HUES64 (cell line): Measurements from ENCODE around the gene GATAD2A.

ENCODE experiments used
- H3K27ac ChIP-seq: 2 replicates; pipeline ENCODE4 v1.7.0; 2013; ENCODE audit warnings: low read depth, low read length, inconsistent platforms
- H3K27me3 ChIP-seq: 2 replicates; pipeline ENCODE4 v1.6.1; 2013; ENCODE audit warnings: mild to moderate bottlenecking, low read length; ENCODE audit not compliant: insufficient read depth
- H3K36me3 ChIP-seq: 2 replicates; pipeline ENCODE4 v1.6.1; 2013; ENCODE audit warnings: mild to moderate bottlenecking, low read length; ENCODE audit not compliant: insufficient read depth
- H3K4me1 ChIP-seq: 2 replicates; pipeline ENCODE4 v1.6.1; 2013; ENCODE audit warnings: mild to moderate bottlenecking, low read length, moderate library complexity; ENCODE audit not compliant: insufficient read depth
- H3K4me3 ChIP-seq: 2 replicates; pipeline ENCODE4 v1.5.1; 2013; ENCODE audit warnings: mild to moderate bottlenecking, low read length, moderate library complexity
- H3K9ac ChIP-seq: 2 replicates; pipeline ENCODE4 v1.6.1; 2013; ENCODE audit warnings: mild to moderate bottlenecking, low read depth, low read length
- H3K9me3 ChIP-seq: 2 replicates; pipeline ENCODE4 v1.6.1; 2013; ENCODE audit warnings: low read depth, low read length; ENCODE audit not compliant: insufficient read depth
- WGBS: fragments of 150-250, 120-280 bp; methylation state at CpG from one replicate; pipeline ENCODE4 v1.1.7; 2013; ENCODE audit warnings: missing lambda C conversion rate; 5-methylcytosine and 5-hydroxymethylcytosine counted together

The GATAD2A gene

DNA sequence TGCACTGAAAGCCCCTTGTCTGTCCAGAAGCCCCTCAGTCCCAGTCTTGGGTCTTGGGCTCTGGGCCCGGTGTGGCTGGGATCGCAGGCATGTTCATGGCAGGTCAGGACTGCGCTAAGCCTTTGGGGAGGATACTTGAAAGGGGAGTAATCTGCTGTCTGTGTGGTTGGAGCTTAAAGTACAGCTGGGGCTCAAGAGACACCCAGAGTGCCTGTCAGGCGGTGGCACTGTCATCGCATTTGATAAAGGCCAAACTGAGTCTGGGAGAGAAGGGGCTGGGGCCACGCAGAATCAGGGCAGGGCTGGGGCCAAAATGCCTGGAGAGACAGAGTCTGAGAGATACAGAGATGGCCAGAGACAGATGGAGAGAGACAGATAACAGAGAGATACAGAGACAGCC is 128.4 kb downstream of the GATAD2A start:
- Histone ChIP-seq H3K4me1 (no peaks in the 10 kb centered on the region), H3K27ac (no peak overlapping the region), H3K27me3 (peaks cover 19% of the 10 kb centered on the region), H3K4me3 (no peak overlapping the region), H3K9me3 (no peaks in the 10 kb centered on the region), H3K9ac (no peak overlapping the region), H3K36me3 (peaks cover 7% of the 10 kb centered on the region; the same call in 1 of the 2 replicates)
- 86% methylated on average over 6 of the region's 6 CpGs for WGBS

DNA sequence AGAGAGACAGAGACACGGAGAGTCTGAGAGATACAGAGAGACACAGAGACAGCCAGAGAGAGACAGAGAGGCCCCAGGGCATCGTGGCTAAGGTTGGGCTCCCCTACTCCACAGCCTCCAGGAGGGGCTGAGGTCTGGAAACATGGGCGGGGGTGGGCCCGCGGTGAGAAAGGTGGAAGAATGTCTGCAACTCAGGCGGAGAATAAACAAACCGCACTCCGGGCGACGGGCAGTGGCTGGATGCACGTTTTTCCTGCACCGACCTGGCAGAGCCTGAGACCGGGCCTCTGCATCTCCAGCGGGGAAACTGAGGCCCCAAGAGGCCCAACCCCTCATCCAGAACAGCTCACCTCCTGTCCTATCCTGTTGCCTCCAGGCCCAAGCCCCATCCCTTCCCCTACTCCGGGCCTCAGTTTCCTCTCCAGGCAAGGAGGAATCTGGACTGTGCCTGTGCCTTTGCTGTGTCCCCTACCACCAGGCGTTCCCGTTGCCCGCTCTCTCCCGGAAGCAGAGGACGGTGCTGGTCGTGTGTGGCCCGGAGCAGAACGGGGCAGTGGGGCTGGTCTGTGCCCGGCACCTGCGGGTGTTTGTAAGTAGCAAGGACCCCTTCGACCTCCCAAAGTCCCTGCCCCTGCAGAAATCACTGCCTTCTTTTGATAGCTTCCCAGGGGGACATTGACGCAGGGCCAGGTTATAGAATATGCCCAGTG is 129.2 kb downstream of the GATAD2A start:
- H3K36me3 ChIP-seq, result peaks cover 4% of the 10 kb centered on the region; the same call in 1 of the 2 replicates
- no peaks in the 10 kb centered on the region for H3K9me3 ChIP-seq
- no peaks in the 10 kb centered on the region for H3K4me1 ChIP-seq
- no peak overlapping the region for H3K9ac ChIP-seq
- WGBS, result 83% methylated on average over 27 of the region's 27 CpGs
- no peak overlapping the region for H3K27ac ChIP-seq
- peaks cover 28% of the 10 kb centered on the region for H3K27me3 ChIP-seq
- no peak overlapping the region for H3K4me3 ChIP-seq

DNA sequence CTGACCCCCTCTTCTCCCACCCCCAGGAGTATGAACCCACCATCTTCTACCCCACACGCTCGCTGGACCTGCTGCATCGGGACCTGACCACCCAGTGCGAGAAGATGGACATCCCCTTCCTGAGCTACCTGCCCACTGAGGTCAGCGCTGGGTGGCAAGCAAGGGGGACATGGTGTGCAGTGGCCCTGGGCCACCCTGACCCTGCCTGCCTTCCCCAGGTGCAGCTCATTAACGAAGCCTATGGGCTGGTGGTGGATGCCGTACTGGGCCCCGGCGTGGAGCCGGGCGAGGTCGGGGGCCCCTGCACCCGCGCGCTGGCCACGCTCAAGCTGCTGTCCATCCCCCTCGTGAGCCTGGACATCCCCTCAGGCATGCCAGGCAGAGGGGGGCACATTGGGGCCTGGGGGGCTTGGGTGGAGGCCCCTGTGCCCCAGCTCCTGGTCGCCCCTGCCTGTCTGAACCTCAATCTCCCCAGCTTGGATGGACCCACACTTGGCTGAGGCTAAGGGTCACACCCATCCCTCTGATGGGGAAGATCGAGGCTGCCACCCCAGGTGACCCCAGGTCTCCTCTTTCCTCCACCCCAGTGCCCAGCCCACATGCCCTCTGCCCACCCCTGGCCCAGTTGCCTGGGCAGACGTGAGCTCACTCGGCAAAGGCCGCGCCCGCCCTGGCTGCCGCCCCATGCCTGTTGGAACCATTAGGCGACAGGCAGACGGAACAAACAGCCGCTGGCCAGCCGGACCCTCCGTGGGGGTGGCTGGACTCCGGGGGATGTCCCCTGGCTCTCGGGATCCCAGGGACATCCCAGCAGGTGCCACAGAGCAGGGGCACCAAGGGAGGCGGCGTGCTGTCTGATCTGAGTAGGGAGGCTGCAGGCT is 130.1 kb downstream of the GATAD2A start:
- Histone ChIP-seq H3K9me3 (no peaks in the 10 kb centered on the region), H3K9ac (no peak overlapping the region), H3K4me1 (no peaks in the 10 kb centered on the region; the same call in 1 of the 2 replicates), H3K27me3 (peaks cover 34% of the 10 kb centered on the region), H3K36me3 (peaks cover 4% of the 10 kb centered on the region; the same call in 1 of the 2 replicates), H3K27ac (no peak overlapping the region), H3K4me3 (no peak overlapping the region)
- 94% methylated on average over 34 of the region's 34 CpGs for WGBS

DNA sequence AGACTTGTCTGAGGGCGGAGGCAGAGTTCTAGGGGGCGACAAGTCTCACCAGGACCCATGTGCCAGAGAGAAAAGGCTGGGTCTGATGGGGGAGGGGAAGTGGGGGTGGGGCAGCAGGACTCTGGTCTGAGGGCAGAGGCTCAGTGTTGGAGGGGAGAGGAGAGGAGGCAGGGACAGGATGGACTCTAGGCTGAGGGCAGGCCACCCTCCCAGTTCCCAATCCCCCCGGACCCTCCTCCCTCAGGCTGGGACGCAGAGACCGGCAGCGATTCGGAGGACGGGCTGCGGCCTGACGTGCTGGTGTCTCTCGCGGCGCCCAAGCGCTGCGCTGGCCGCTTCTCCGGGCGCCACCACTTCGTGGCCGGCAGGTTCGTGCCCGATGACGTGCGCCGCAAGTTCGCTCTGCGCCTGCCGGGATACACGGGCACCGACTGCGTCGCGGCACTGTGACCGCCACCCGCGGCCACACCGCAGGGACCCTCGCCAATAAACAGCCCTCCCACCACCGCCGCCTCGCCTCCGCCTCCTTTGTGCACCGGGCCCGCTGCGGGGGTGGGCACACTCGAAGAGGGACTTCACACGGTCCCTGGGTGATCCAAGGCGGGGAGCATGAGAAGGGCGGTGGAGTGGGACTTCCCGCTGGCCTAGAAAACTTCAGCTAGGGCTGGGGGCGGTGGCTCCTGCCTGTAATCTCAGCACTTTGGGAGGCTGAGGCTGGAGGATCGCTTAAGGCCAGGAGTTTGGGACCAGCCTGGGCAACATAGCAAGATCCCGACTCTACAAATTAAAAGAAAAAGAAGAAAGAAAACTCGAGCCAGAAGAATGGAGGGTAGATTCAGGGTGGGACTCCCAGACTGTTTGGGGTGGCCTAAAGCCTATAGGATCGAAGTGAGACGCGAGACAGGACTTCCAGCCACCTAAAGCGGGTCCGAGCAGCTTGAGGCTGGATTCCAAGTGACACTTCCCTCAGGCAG is 131.9 kb downstream of the GATAD2A start:
- Histone ChIP-seq H3K9ac (no peak overlapping the region), H3K4me1 (no peaks in the 10 kb centered on the region; the same call in 1 of the 2 replicates), H3K9me3 (no peaks in the 10 kb centered on the region), H3K4me3 (peak overlapping the region; percentile 65; the same call in 1 of the 2 replicates), H3K36me3 (no peaks in the 10 kb centered on the region), H3K27ac (no peak overlapping the region), H3K27me3 (peaks cover 39% of the 10 kb centered on the region)
- WGBS, result 88% methylated on average over 59 of the region's 59 CpGs

DNA sequence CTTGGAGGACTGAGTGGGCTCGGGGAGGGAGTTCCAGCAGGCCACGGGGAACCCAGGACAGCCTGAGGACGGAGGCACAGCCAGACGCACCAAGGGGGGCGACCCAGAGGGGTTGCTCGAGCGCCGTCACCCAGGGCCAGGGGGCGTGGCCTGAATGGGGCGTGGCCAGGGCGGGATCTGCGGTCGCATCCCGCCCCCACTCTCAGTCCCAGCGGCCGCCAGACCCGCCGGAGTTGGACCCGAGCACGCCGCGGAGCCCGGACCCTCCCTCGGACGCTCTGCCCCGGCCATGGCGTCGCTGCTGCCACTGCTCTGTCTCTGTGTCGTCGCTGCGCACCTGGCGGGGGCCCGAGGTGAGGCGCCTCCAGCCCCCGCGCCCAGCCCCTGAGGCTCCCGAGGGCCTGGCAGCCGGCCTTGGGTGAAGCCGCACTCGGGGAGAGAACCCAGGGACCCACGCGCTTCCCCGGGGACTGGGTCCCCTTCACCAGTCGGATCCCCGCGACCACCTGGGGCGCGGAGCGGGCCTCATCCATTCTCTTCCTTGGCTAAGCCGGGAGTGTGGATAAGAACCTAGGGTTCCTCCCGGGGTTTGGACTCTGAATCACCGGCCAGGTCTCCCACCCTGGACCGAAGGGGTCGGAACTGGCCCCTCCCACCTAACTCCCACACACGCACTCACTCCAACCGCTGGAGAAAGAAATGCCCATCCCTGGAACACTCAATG is 132.7 kb downstream of the GATAD2A start, which contains the start of gene CILP2:
TSS of gene CILP2 (plus strand) at position 205 of the 724 bp plus-strand sequence. CDS start at position 290, 85 bp downstream.
- no peaks in the 10 kb centered on the region; the same call in 1 of the 2 replicates for H3K4me1 ChIP-seq
- peak within 1 kb of the TSS; percentile 65 for H3K4me3 ChIP-seq
- WGBS, result 4% methylated on average over 56 of the region's 56 CpGs
- H3K9ac ChIP-seq, result peak within 1 kb of the TSS; percentile 64
- H3K27ac ChIP-seq, result no peak within 1 kb of the TSS
- peaks cover 39% of the 10 kb centered on the region for H3K27me3 ChIP-seq
- H3K9me3 ChIP-seq, result no peaks in the 10 kb centered on the region
- no peaks in the 10 kb centered on the region for H3K36me3 ChIP-seq

DNA sequence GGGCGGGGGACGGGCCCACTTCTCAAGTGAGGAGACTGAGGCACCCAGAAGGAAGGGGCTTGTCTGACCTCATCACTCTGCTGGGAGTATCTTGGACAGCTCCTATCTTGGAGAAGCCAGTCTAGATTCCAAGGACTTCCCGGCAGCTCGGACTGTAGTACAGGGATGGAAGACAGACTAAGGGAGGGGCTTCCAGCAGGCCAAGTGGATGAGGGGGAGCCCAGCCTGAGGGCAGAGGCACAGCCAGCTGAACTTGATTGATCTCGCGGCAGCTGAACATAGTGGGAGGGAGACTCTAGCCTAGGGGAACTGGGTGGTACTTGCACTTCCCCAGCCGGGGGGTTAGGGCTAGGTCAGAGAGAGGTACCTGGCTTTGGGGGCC is 133.3 kb downstream of the GATAD2A start:
- peak overlapping the region; percentile 65 for H3K4me3 ChIP-seq
- peaks cover 39% of the 10 kb centered on the region for H3K27me3 ChIP-seq
- H3K4me1 ChIP-seq, result no peaks in the 10 kb centered on the region; the same call in 1 of the 2 replicates
- 47% methylated on average over 7 of the region's 7 CpGs for WGBS
- no peaks in the 10 kb centered on the region for H3K36me3 ChIP-seq
- H3K9ac ChIP-seq, result no peak overlapping the region
- H3K9me3 ChIP-seq, result no peaks in the 10 kb centered on the region
- no peak overlapping the region for H3K27ac ChIP-seq

DNA sequence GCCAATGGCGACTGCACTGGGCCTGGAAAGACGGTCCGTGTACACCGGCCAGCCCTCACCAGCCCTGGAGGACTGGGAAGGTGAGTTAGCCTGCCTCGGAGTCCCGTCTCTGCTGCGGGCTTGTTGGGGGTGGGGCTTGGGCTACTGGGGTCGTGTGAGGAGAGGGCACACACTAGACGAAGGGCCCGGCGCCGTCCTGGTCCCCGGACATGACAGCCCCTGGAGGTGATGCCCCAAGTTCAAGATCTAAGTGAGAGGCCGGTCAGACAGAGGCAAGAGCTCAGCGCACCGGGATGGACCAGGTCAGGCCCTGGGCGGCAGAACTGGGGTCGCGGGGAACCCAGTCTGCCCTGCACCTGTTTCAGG is 134.2 kb downstream of the GATAD2A start:
- WGBS, result 81% methylated on average over 19 of the region's 19 CpGs
- no peaks in the 10 kb centered on the region; the same call in 1 of the 2 replicates for H3K4me1 ChIP-seq
- no peak overlapping the region for H3K4me3 ChIP-seq
- no peaks in the 10 kb centered on the region for H3K9me3 ChIP-seq
- H3K27ac ChIP-seq, result no peak overlapping the region
- H3K9ac ChIP-seq, result no peak overlapping the region
- H3K27me3 ChIP-seq, result peaks cover 34% of the 10 kb centered on the region
- H3K36me3 ChIP-seq, result no peaks in the 10 kb centered on the region

DNA sequence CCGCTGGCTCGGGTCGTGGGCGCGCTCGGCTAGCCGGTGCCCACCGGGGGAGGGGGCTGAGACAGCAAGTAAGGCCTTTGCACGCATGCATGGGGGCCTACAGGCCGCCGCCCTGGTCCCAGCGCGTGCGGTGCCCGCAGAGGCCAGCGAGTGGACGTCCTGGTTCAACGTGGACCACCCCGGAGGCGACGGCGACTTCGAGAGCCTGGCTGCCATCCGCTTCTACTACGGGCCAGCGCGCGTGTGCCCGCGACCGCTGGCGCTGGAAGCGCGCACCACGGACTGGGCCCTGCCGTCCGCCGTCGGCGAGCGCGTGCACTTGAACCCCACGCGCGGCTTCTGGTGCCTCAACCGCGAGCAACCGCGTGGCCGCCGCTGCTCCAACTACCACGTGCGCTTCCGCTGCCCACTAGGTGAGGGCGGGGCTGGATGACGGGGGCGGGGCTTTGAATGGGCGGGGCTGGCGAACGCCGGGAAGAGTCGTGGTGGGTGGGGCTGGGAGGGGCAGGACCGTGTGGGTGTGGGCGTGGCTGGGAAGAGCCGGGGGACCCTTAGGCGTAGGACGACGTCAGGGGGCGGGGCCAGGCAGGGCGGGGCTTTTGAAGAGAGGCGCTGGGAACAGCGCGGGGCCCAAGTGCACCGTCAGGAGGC is 134.7 kb downstream of the GATAD2A start:
- H3K4me3 ChIP-seq, result peak overlapping the region; percentile 50
- no peak overlapping the region for H3K27ac ChIP-seq
- 79% methylated on average over 74 of the region's 74 CpGs for WGBS
- H3K27me3 ChIP-seq, result peaks cover 34% of the 10 kb centered on the region
- no peak overlapping the region for H3K9ac ChIP-seq
- no peaks in the 10 kb centered on the region for H3K36me3 ChIP-seq
- H3K4me1 ChIP-seq, result no peaks in the 10 kb centered on the region; the same call in 1 of the 2 replicates
- no peaks in the 10 kb centered on the region for H3K9me3 ChIP-seq

DNA sequence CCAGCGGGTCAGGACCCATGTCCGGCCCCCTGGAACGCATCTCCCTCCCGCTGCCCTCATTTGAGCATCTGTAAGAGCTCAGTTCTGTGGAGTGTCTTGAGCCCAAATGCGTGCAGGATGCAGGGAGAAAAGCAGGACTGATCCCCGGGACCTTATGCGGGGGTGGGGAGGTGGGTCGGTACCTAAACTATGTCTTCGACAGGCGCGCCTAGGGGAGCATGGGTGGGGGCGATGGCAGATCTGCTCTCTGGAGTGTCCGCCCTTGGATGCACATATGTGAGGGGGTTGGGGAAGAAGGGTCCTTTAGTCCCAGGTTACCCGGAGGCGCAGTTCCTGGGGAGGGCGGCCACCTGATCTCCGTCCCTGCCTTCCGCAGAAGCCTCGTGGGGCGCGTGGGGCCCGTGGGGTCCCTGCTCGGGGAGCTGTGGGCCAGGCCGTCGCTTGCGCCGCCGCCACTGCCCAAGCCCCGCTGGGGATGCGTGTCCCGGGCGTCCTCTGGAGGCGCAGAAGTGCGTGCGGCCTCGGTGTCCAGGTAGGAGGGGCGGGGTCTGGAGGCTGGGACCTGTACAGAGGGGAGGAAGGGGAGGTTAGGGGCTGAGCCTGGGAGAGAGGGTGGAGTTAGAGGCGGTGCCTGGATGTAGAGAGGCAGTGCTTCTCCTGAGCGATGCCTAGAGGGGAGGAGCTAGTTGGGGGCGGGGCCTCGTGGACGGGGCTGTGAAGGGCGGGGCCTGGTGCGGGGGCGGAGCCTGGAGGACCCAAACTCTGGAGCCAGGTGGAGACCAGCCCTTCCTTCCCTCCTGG is 135.4 kb downstream of the GATAD2A start:
- Histone ChIP-seq H3K36me3 (no peaks in the 10 kb centered on the region), H3K27ac (no peak overlapping the region), H3K27me3 (peaks cover 34% of the 10 kb centered on the region), H3K4me3 (peak overlapping the region; percentile 50), H3K9ac (no peak overlapping the region), H3K9me3 (no peaks in the 10 kb centered on the region), H3K4me1 (no peaks in the 10 kb centered on the region; the same call in 1 of the 2 replicates)
- 88% methylated on average over 45 of the region's 45 CpGs for WGBS
